Activated CD8-positive, alpha-beta memory T cell treated with anti-CD3 and anti-CD28 coated beads for 36 hours (primary cell): ENCODE results near the gene INHBC. TPM values are rescaled to one million over a fixed set of nuclear protein-coding genes. Genes with fewer than 3 reads are reported as not detected.

ENCODE experiments used
- CTCF ChIA-PET: fragments of 350-600 bp; sonication (Branson Sonifier 250); formaldehyde crosslinking; loops from one replicate; lab custom pipeline; 2021; ENCODE audit warnings: antibody characterized with exemption; lab: Charles Lee
- POLR2A ChIA-PET: fragments of 350-600 bp; sonication (Branson Sonifier 250); formaldehyde crosslinking; loops from one replicate; lab custom pipeline; 2021; ENCODE audit warnings: antibody characterized with exemption; lab: Charles Lee
- total RNA-seq, 2 experiments: library from RNA; stranded (reverse); gene quantifications; one replicate each; pipeline ENCODE4 v1.2.3, GENCODE V29; 2021

INHBC gene
- total RNA-seq, 2 experiments from 2014 or later = not detected

- POLR2A ChIA-PET = interaction anchor here (0.6 to 2.3 kb wide), 3 partner anchors 16 to 220 kb away, joined by 3 to 8 read pairs (median 8); no protein-coding TSS in a partner anchor
These were observed 25.8 kb downstream of the INHBC start for GRCh38 chr12:57460468-57460784.

GRCh38 chr12:57460841-57461275, 26.3 kb downstream of the INHBC start:
- CTCF ChIA-PET = interaction anchor here (0.6 to 6.8 kb wide), 7 partner anchors 7 to 222 kb away, joined by 3 to 120 read pairs (median 4); partner anchors contain the start of genes ARHGAP9 and INHBE
- POLR2A ChIA-PET = interaction anchor here (0.6 to 2.3 kb wide), 3 partner anchors 16 to 220 kb away, joined by 3 to 8 read pairs (median 8); no protein-coding TSS in a partner anchor

More at GRCh38 chr12:57460468-57460784, 25.8 kb downstream of the INHBC start:
- CTCF ChIA-PET = interaction anchor here (0.6 to 6.8 kb wide), 7 partner anchors 10 to 221 kb away, joined by 3 to 120 read pairs (median 3); partner anchors contain the start of gene ARHGAP9

- POLR2A ChIA-PET = interaction anchor here (0.6 to 2.3 kb wide), 4 partner anchors 15 to 221 kb away, joined by 3 to 8 read pairs (median 6); no protein-coding TSS in a partner anchor
- CTCF ChIA-PET = interaction anchor here (0.8 to 6.8 kb wide), 11 partner anchors 7 to 222 kb away, joined by 3 to 120 read pairs (median 3); partner anchors contain the start of genes ARHGAP9 and INHBE
These were observed 26.8 kb downstream of the INHBC start for GRCh38 chr12:57461276-57461916.

GRCh38 chr12:57461917-57462250, 27.3 kb downstream of the INHBC start:
- CTCF ChIA-PET = interaction anchor here (0.6 to 6.8 kb wide), 13 partner anchors 8 to 219 kb away, joined by 3 to 120 read pairs (median 3); partner anchors contain the start of genes ARHGAP9 and INHBE

GRCh38 chr12:57462251-57462911, 27.8 kb downstream of the INHBC start:
- POLR2A ChIA-PET = interaction anchor here (0.6 to 2.3 kb wide), 3 partner anchors 14 to 350 kb away, joined by 3 to 10 read pairs (median 8); no protein-coding TSS in a partner anchor
- CTCF ChIA-PET = interaction anchor here (0.6 to 6.8 kb wide), 16 partner anchors 8 to 237 kb away, joined by 3 to 120 read pairs (median 3); partner anchors contain the start of genes ARHGAP9 and INHBE

More at GRCh38 chr12:57461917-57462250, 27.3 kb downstream of the INHBC start:
- POLR2A ChIA-PET = interaction anchor here (1.4 to 2.3 kb wide), 2 partner anchors 15 to 58 kb away, joined by 3 to 8 read pairs; no protein-coding TSS in a partner anchor

- POLR2A ChIA-PET = interaction anchor here (0.5 to 1.2 kb wide), 3 partner anchors 11 to 351 kb away, joined by 3 to 10 read pairs (median 5); no protein-coding TSS in a partner anchor
- CTCF ChIA-PET = interaction anchor here (0.6 to 6.8 kb wide), 14 partner anchors 9 to 238 kb away, joined by 3 to 120 read pairs (median 3); partner anchors contain the start of genes ARHGAP9 and INHBE
These were observed 28.3 kb downstream of the INHBC start for GRCh38 chr12:57462912-57463253.

GRCh38 chr12:57464569-57464968, 30.0 kb downstream of the INHBC start:
- ChIA-PET CTCF (interaction anchor here (1.8 to 1.9 kb wide), 2 partner anchors 12 to 222 kb away, joined by 5 to 8 read pairs; no protein-coding TSS in a partner anchor), POLR2A (interaction anchor here (0.5 to 0.6 kb wide), 2 partner anchors 55 kb away, joined by 3 to 6 read pairs; no protein-coding TSS in a partner anchor)

- ChIA-PET POLR2A (interaction anchor here (0.5 to 0.6 kb wide), 2 partner anchors 54 to 55 kb away, joined by 3 to 6 read pairs; no protein-coding TSS in a partner anchor), CTCF (interaction anchor here (1.8 to 1.9 kb wide), 2 partner anchors 12 to 223 kb away, joined by 5 to 8 read pairs; no protein-coding TSS in a partner anchor)
These were observed 30.6 kb downstream of the INHBC start for GRCh38 chr12:57465030-57465746.

- CTCF ChIA-PET = interaction anchor here (0.7 to 1.9 kb wide), 3 partner anchors 11 to 223 kb away, joined by 3 to 8 read pairs (median 5); partner anchors contain the start of gene INHBE
- POLR2A ChIA-PET = no interaction called here
These were observed 31.3 kb downstream of the INHBC start for GRCh38 chr12:57465747-57466505.

- POLR2A ChIA-PET = no interaction called here
- CTCF ChIA-PET = no interaction called here
These were observed 32.8 kb downstream of the INHBC start for GRCh38 chr12:57467212-57467874.

GRCh38 chr12:57467915-57468314, 33.3 kb downstream of the INHBC start:
- ChIA-PET CTCF (no interaction called here), POLR2A (no interaction called here)

- CTCF ChIA-PET = no interaction called here
- POLR2A ChIA-PET = interaction anchor here (0.7 kb wide), 1 partner anchor 14 kb away, joined by 3 read pairs; no protein-coding TSS in a partner anchor
These were observed 34.9 kb downstream of the INHBC start for GRCh38 chr12:57469296-57470164.

- POLR2A ChIA-PET = interaction anchor here (0.6 to 0.7 kb wide), 2 partner anchors 15 to 142 kb away, joined by 3 read pairs; no protein-coding TSS in a partner anchor
- CTCF ChIA-PET = interaction anchor here (0.9 to 1.4 kb wide), 2 partner anchors 9 to 207 kb away, joined by 3 read pairs; no protein-coding TSS in a partner anchor
These were observed 35.8 kb downstream of the INHBC start for GRCh38 chr12:57470286-57470969.

GRCh38 chr12:57470970-57471656, 36.5 kb downstream of the INHBC start:
- POLR2A ChIA-PET = no interaction called here
- CTCF ChIA-PET = interaction anchor here (0.9 to 1.4 kb wide), 2 partner anchors 10 to 208 kb away, joined by 3 read pairs; no protein-coding TSS in a partner anchor

GRCh38 chr12:57471661-57472060, 37.1 kb downstream of the INHBC start:
- POLR2A ChIA-PET = no interaction called here
- CTCF ChIA-PET = interaction anchor here (0.9 to 1.8 kb wide), 4 partner anchors 11 to 208 kb away, joined by 3 to 5 read pairs (median 3); partner anchors contain the start of gene INHBE
